Skin epidermis (tissue), 12 donors: Measurements from ENCODE around the gene USP15.
"Not testable (repeated sequence)": the region's sequence is repeated elsewhere in the genome, so short reads cannot be mapped to it uniquely, and the experiment has no call there.

ENCODE experiments used
- H3K27ac ChIP-seq, 21 experiments: fragments of 200-600 bp; sonication (generic) in 11 of 21; one replicate each; pipeline ENCODE4 v1.5.0; 2020; ENCODE audit warnings: mild to moderate bottlenecking in 3 of 21, inconsistent platforms in 2 of 21, moderate library complexity in 2 of 21
- H3K4me3 ChIP-seq, 7 experiments: fragments of 200-600 bp; sonication (generic) in 2 of 7; one replicate each; pipeline ENCODE4 v1.5.0; 2020; ENCODE audit warnings: inconsistent platforms in 2 of 7, mild to moderate bottlenecking in 2 of 7, moderate library complexity in 1 of 7

The USP15 gene

GRCh38 chr12:62347922-62348650 is 87.9 kb downstream of the USP15 start:
- H3K4me3 ChIP-seq: no peak overlapping the region
- H3K27ac ChIP-seq: no peak overlapping the region

DNA sequence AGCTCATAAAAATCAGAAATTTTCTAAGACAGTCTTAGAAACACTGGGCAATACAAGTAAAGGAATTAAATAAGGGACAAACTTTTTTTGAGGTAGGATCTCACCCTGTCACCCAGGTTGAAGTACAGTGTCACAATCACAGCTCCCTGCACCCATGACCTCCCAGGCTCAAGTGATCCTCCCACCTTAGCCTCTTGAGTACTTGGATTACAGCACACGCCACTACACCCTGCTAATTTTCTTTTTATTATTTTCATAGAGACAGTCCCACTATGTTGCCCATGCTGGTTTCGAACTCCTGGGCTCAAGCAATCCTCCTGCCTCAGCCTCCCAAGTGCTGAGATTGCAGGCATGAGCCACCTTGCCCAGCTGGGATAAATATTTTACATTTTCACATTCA is 90.3 kb downstream of the USP15 start:
- no peak overlapping the region for H3K4me3 ChIP-seq
- H3K27ac ChIP-seq: no peak overlapping the region

- Histone ChIP-seq H3K4me3 (no peak overlapping the region), H3K27ac (no peak overlapping the region)
These were observed 91.1 kb downstream of the USP15 start for GRCh38 chr12:62351326-62351725.

- H3K27ac ChIP-seq: no peak overlapping the region
- H3K4me3 ChIP-seq: no peak overlapping the region
These were observed 100.8 kb downstream of the USP15 start for GRCh38 chr12:62361048-62361447.

DNA sequence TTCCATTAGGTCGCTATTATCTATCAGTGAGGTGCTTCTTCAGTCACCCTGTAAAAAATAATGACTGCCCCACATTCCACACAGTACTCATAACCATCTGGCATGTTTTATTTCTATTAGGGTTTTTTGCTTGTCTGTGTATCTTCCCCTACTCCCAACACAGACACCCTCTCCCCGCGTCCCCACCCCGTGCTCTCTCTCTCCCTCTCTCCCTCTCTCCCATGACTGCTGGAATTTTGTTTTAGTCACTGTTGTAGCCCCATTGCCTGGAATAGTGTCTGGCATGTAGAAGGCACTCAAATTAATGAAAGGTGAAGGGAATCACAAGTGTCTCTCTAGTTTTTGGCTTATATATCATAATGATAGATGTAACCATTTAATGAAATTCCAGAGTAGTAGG is 103.3 kb downstream of the USP15 start:
- no peak overlapping the region for H3K4me3 ChIP-seq
- H3K27ac ChIP-seq: no peak overlapping the region

- not testable (repeated sequence) for H3K4me3 ChIP-seq, H3K27ac ChIP-seq
These were observed 104.5 kb downstream of the USP15 start for GRCh38 chr12:62364697-62365096.

- not testable (repeated sequence) for H3K4me3 ChIP-seq, H3K27ac ChIP-seq
These were observed 105.6 kb downstream of the USP15 start for GRCh38 chr12:62365846-62366245.

DNA sequence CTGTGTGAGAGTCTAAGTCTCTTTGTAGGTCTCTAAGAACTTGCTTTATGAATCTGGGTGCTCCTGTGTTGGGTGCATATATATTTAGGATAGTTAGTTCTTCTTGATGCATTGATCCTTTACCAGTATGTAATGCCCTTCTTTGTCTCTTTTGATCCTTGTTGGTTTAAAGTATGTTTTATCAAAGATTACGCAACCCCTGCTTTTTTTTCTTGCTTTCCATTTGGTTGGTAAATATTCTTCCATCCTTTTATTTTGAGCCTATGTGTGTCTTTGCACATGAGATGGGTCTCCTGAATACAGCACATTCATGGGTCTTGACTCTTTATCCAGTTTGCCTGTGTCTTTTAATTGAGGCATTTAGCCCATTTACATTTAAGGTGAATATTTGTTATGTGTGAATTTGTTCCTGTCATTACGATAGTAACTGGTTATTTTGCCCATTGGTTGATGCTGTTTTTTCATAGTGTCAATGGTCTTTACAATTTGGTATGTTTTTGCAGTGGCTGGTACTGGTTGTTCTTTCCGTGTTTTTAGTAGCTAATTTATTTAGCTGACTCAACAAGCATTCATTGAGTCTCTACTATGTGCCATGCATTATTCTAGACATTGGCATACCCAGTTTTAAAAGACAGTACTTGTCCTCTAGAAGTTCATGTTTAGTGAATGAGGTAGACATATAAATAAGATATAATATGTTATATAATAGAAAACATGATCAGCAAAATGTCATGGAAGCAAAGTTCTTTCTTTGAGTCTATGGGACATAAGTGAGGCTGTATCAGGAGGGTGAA is 108.4 kb downstream of the USP15 start:
- not testable (repeated sequence) for H3K4me3 ChIP-seq, H3K27ac ChIP-seq

DNA sequence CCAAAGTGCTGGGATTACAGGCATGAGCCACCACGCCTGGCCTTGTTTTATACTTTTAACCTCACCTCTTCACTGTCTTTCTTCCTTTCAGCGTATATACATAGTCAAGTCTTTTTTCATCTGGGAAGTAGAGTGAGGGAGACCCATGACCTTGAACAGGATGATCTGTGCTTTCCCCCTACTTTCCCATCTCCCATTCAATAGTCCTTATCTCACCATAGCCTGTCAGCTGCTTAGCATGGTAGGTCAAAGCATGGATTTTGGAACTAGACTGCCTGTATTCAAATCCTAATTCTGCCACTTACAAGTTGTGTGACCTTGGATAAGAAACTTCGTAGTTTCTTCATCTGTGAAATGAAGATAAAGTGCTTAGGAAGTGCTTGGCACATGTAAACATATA is 110.0 kb downstream of the USP15 start:
- H3K4me3 ChIP-seq: no peak overlapping the region
- H3K27ac ChIP-seq: no peak overlapping the region

- H3K27ac ChIP-seq: no peak overlapping the region
- no peak overlapping the region for H3K4me3 ChIP-seq
These were observed 111.5 kb downstream of the USP15 start for GRCh38 chr12:62371661-62372060.

DNA sequence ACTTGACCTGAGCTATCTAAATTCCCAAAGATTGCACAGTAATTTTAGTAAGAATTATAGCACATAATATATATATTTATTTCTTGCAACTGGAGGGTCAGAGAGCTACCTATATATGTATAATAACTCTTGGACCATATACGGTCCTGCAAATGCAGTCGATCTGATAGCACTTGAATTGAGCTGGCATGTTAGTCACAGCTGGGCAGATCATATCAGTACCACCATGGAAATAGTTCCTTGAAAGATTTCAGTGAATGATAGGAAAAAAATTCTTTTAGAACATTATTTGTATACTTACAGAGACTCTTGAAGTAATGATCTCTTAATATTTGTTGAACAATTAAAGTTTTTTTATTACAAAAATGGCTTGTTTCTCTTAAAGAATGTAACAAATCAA is 111.9 kb downstream of the USP15 start:
- no peak overlapping the region for H3K27ac ChIP-seq
- no peak overlapping the region for H3K4me3 ChIP-seq

GRCh38 chr12:62372825-62373224 is 112.6 kb downstream of the USP15 start:
- no peak overlapping the region for H3K27ac ChIP-seq

DNA sequence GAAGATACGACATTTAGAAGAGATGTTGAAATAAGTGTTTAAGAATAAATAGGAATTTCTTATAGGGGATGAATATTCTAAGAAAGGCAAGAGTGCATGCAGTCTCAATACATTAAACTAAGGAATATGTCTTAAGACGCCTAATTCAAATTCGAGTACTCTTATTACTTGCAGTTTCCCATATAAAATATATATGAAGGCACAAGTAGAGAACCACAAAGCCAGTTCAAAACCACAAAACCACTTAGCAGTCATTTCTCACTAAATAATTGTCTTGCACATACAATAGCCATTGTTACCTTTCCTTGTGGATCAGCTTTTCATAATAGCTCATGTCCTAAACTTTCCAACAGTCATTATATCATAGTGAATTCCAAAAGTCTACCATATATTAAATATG is 115.4 kb downstream of the USP15 start:
- Histone ChIP-seq H3K4me3 (no peak overlapping the region), H3K27ac (no peak overlapping the region)

More at GRCh38 chr12:62372825-62373224, 112.6 kb downstream of the USP15 start:
- H3K4me3 ChIP-seq: no peak overlapping the region

DNA sequence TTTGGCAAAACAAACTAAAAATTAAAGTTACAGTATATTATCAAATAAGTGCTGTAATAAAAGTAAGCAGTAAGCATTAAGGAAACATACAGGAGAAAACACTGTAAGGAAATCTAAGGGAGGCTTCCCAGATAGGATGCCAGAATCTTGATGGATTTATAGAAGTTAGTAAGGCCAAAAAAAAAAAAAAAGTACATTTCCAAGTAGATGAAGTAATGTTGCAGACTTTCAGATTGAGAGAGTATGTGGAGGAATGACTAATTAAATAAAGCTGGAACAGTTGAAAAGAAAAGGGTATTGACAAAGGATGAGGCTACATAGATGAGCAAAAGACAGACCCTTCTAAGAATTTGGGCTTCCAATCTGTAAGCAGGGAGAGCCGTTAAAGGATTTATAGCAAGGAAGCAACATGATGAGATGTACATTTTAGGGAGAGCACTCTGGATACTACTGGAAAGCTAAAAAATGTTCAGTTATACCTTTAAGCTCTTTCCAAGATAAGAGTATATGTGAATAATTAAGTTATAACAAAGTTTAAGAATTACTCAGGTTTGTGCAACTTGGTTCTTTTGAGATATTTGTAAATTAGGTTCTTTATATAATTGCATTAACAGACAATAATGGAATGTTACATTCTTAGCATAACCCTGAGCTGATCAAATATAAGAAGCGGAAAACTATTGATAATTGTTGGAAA is 119.0 kb downstream of the USP15 start:
- Histone ChIP-seq H3K4me3 (no peak overlapping the region), H3K27ac (no peak overlapping the region)

GRCh38 chr12:62379723-62380045 is 119.5 kb downstream of the USP15 start:
- Histone ChIP-seq H3K4me3 (no peak overlapping the region), H3K27ac (no peak overlapping the region)

- H3K27ac ChIP-seq: no peak overlapping the region
These were observed 122.3 kb downstream of the USP15 start for GRCh38 chr12:62382526-62382925.

DNA sequence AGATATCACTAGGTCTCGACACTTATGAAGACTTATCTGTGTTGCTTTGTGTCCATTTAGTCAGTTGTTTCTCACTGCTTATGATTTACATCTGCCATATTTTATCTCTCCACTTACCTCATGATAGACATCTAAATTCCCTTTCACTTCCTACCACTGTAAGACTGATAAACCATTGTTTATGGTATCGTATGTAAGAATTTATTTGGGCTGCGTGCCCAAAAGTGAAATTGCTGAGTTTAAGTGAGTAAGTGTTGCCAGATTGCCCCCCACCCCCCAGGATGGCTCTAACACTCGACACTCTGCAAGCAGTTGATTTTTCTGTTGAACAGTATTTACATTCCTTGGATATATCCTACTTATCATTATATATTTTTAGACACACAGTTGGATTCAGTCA is 136.5 kb downstream of the USP15 start:
- Histone ChIP-seq H3K4me3 (no peak overlapping the region), H3K27ac (no peak overlapping the region)

More at GRCh38 chr12:62382526-62382925, 122.3 kb downstream of the USP15 start:
- H3K4me3 ChIP-seq: no peak overlapping the region

DNA sequence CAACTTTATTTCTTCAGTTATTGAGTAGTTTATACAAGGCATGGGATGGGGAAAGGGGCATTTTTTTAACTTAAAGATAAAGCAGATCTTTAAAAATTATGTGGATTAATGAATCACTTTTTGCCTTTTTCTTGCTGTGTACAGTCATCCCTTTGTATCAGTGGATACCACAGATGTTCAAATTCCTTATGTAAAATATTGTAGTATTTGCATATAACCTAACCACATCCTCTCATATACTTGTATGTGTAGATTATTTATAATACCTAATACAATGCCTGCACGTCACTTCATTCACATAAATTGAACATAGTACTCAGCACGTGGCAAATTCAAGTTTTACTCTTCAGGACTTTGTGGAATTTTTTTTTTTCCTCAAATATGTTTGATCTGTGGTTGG is 139.9 kb downstream of the USP15 start:
- Histone ChIP-seq H3K4me3 (no peak overlapping the region), H3K27ac (no peak overlapping the region)

GRCh38 chr12:62401631-62402030 is 141.4 kb downstream of the USP15 start:
- Histone ChIP-seq H3K4me3 (no peak overlapping the region), H3K27ac (no peak overlapping the region)

DNA sequence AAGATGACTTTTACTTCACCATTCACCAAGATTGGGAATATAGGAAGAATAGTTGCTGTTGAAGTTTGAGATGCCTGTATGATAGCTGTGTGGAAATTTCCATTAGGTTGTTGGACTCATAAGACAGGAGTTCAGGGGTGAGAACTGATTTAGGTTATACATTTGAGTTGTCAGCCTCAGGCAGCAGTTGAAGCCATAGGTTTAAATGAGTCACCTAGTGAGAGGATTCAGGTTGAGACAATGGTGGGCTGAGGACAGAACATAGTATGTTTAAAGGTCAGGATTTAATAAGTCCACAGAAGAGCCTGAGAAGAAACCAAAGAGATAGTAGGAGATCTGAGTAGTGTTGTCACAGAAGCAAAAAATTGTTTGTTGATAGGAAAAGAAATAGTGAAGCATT is 142.8 kb downstream of the USP15 start:
- Histone ChIP-seq H3K27ac (no peak overlapping the region), H3K4me3 (no peak overlapping the region)

- no peak overlapping the region for H3K27ac ChIP-seq
- no peak overlapping the region for H3K4me3 ChIP-seq
These were observed 147.4 kb downstream of the USP15 start for GRCh38 chr12:62407587-62407986.
